ENCODE measurements around the gene MCHR1. TPM values are rescaled to one million over a fixed set of nuclear protein-coding genes. Genes with fewer than 3 reads are reported as not detected.

Gene MCHR1
- total RNA-seq, 1 donor from 2014 or later = 0.63 TPM

- no peaks in the 10 kb centered on the region for H3K36me3 ChIP-seq (ENCODE audit: control insufficient read depth, insufficient read depth, low read length)
- no peak for DNase-seq (ENCODE audit: low read depth)
- no peak overlapping the region for H3K4me3 ChIP-seq (ENCODE audit: low read depth, low read length)
- TF ChIP-seq, protein P1, sequence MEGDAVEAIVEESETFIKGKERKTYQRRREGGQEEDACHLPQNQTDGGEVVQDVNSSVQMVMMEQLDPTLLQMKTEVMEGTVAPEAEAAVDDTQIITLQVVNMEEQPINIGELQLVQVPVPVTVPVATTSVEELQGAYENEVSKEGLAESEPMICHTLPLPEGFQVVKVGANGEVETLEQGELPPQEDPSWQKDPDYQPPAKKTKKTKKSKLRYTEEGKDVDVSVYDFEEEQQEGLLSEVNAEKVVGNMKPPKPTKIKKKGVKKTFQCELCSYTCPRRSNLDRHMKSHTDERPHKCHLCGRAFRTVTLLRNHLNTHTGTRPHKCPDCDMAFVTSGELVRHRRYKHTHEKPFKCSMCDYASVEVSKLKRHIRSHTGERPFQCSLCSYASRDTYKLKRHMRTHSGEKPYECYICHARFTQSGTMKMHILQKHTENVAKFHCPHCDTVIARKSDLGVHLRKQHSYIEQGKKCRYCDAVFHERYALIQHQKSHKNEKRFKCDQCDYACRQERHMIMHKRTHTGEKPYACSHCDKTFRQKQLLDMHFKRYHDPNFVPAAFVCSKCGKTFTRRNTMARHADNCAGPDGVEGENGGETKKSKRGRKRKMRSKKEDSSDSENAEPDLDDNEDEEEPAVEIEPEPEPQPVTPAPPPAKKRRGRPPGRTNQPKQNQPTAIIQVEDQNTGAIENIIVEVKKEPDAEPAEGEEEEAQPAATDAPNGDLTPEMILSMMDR (IDR thresholded peaks at IDR 0.05; ENCODE audit: insufficient read depth, low read length, poor library complexity, severe bottlenecking) = no peak
- H3K27me3 ChIP-seq (ENCODE audit: control insufficient read depth, insufficient read depth, low read length) = no peaks in the 10 kb centered on the region
Observed at GRCh38 chr22:40687706-40688105, 8.4 kb downstream of the MCHR1 start.

GRCh38 chr22:40690370-40690769 lies 11.1 kb downstream of the MCHR1 start:
- DNase-seq (ENCODE audit: low read depth) = no peak
- TF ChIP-seq, protein P1 (IDR thresholded peaks at IDR 0.05; ENCODE audit: insufficient read depth, low read length, poor library complexity, severe bottlenecking) = no peak
- Histone ChIP-seq H3K27me3 (ENCODE audit: control insufficient read depth, insufficient read depth, low read length) (no peaks in the 10 kb centered on the region), H3K4me3 (ENCODE audit: low read depth, low read length) (no peak overlapping the region), H3K36me3 (ENCODE audit: control insufficient read depth, insufficient read depth, low read length) (no peaks in the 10 kb centered on the region)

GRCh38 chr22:40691532-40691931 lies 12.2 kb downstream of the MCHR1 start:
- no peak for DNase-seq (ENCODE audit: low read depth)
- TF ChIP-seq, protein P1 (IDR thresholded peaks at IDR 0.05; ENCODE audit: insufficient read depth, low read length, poor library complexity, severe bottlenecking) = no peak
- Histone ChIP-seq H3K36me3 (ENCODE audit: control insufficient read depth, insufficient read depth, low read length) (no peaks in the 10 kb centered on the region), H3K4me3 (ENCODE audit: low read depth, low read length) (no peak overlapping the region), H3K27me3 (ENCODE audit: control insufficient read depth, insufficient read depth, low read length) (peaks cover 3% of the 10 kb centered on the region)

DNA sequence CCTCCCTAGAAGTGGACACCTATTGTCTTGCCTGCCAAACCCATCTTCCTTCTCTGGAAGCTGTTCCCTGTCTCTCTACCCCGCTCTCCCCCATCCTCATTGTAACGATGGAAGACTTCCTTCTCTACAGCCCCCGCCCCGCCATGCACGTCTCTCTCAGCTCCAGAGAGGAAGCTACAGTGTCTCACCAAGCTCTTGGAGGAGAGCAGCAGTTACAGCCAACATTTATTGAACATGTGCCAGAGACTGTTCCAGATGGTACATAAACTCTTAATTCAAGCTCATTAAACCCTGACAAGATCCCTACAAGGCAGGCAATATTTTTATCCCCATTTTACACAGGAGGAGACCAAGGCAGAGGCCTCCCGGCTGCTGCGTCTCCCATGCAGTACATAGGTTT lies 15.1 kb downstream of the MCHR1 start:
- Histone ChIP-seq H3K36me3 (ENCODE audit: control insufficient read depth, insufficient read depth, low read length) (no peaks in the 10 kb centered on the region), H3K4me3 (ENCODE audit: low read depth, low read length) (no peak overlapping the region), H3K27me3 (ENCODE audit: control insufficient read depth, insufficient read depth, low read length) (peaks cover 3% of the 10 kb centered on the region)
- TF ChIP-seq, protein P1 (IDR thresholded peaks at IDR 0.05; ENCODE audit: insufficient read depth, low read length, poor library complexity, severe bottlenecking) = no peak
- DNase-seq (ENCODE audit: low read depth) = no peak

DNA sequence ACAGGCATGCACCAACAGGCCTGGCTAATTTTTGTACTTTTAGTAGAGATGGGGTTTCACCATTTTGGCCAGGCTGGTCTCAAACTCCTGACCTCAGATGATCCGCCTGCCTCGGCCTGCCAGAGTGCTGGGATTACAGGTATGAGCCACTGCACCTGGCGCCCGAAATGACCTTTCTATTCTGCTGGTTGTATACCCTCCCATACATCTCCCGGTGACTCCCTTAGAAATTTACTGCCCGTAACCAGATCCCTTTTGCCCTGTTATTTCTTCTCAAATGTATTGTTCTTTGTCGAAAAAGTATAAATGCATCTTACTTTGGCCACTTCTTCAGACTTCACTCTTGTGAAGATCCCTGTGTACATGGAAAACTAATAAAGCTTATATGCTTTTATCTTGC lies 22.0 kb downstream of the MCHR1 start:
- DNase-seq (ENCODE audit: low read depth) = no peak
- no peaks in the 10 kb centered on the region for H3K36me3 ChIP-seq (ENCODE audit: control insufficient read depth, insufficient read depth, low read length)
- no peak overlapping the region for H3K4me3 ChIP-seq (ENCODE audit: low read depth, low read length)
- TF ChIP-seq, protein P1 (IDR thresholded peaks at IDR 0.05; ENCODE audit: insufficient read depth, low read length, poor library complexity, severe bottlenecking) = no peak
- no peaks in the 10 kb centered on the region for H3K27me3 ChIP-seq (ENCODE audit: control insufficient read depth, insufficient read depth, low read length)

DNA sequence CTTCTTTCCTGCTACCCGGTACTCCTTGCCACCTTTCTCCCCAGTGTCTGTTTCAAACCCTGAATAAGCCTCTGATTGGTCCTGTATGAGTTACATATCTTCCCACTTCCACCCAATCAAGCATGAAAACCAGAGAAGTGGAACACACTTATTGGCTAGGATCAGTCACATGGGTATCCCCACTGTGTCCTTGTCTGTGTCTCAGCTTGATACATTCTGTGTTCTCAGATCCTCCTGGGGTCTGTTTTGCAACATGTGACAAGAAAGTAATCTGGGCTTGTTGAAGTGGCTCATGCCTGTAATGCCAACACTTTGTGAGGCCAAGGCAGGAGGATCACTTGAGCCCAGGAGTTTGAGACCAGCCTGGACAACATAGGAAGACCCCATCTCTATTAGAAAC lies 23.9 kb downstream of the MCHR1 start:
- Histone ChIP-seq H3K36me3 (ENCODE audit: control insufficient read depth, insufficient read depth, low read length) (no peaks in the 10 kb centered on the region), H3K27me3 (ENCODE audit: control insufficient read depth, insufficient read depth, low read length) (no peaks in the 10 kb centered on the region), H3K4me3 (ENCODE audit: low read depth, low read length) (no peak overlapping the region)
- no peak for DNase-seq (ENCODE audit: low read depth)
- TF ChIP-seq, protein P1 (IDR thresholded peaks at IDR 0.05; ENCODE audit: insufficient read depth, low read length, poor library complexity, severe bottlenecking) = no peak
